IMR-90 (cell line): Measurements from ENCODE around the gene ACSL1. TPM values are rescaled to one million over a fixed set of nuclear protein-coding genes. Genes with fewer than 3 reads are reported as not detected.

Source experiments
- ATAC-seq: fragments of 200-7000 bp; cut with Tn5 transposase; 2 replicates; pipeline ENCODE4 v1.9.1; 2020; ENCODE audit warnings: low read depth, mild to moderate bottlenecking, moderate library complexity
- BruUV-seq: library from RNA; stranded (reverse); fragments of 400-500 nt; replicated peaks from 2 replicates; lab custom pipeline; 2021; lab: Mats Ljungman, UMichigan
- CTCF ChIA-PET: fragments of 300-600 bp; formaldehyde crosslinking; extraction: SDS; loops from one replicate; lab custom pipeline; 2021; ENCODE audit warnings: antibody characterized with exemption; lab: Yijun Ruan, JAX
- POLR2A ChIA-PET: fragments of 300-600 bp; sonication (Branson Sonifier 250); formaldehyde crosslinking; loops from one replicate; lab custom pipeline; 2022; ENCODE audit warnings: antibody characterized with exemption; ENCODE audit not compliant: unreplicated experiment; lab: Charles Lee
- DNase-seq: peaks from one replicate; pipeline ENCODE4 v3.0.0; 2013
- H2AFZ ChIP-seq: replicated peaks from 2 replicates; pipeline ENCODE3; 2013; ENCODE audit warnings: low read length, mild to moderate bottlenecking; ENCODE audit not compliant: poor library complexity
- H2AK5ac ChIP-seq: 2 replicates; pipeline ENCODE4 v1.6.1; 2013; ENCODE audit warnings: low read depth, low read length, inconsistent platforms
- H2AK9ac ChIP-seq: replicated peaks from 2 replicates; pipeline ENCODE3; 2013; ENCODE audit warnings: mild to moderate bottlenecking, low read depth, low read length, moderate library complexity; ENCODE audit not compliant: poor library complexity
- H2BK120ac ChIP-seq: 2 replicates; pipeline ENCODE4 v1.6.1; 2013; ENCODE audit warnings: low read depth, low read length, inconsistent platforms
- H2BK15ac ChIP-seq: 3 replicates; pipeline ENCODE4 v1.6.1; 2013; ENCODE audit warnings: low read depth, low read length, inconsistent platforms
- H2BK20ac ChIP-seq: 2 replicates; pipeline ENCODE4 v1.6.1; 2013; ENCODE audit warnings: low read depth, mild to moderate bottlenecking, inconsistent platforms, low read length, moderate library complexity
- H2BK5ac ChIP-seq: 2 replicates; pipeline ENCODE4 v1.6.1; 2013; ENCODE audit warnings: mild to moderate bottlenecking, low read depth, low read length, inconsistent platforms; ENCODE audit not compliant: poor library complexity, severe bottlenecking
- H3K14ac ChIP-seq: replicated peaks from 2 replicates; pipeline ENCODE4 v1.6.1; 2013; ENCODE audit warnings: low read depth, low read length, inconsistent platforms
- H3K18ac ChIP-seq: 2 replicates; pipeline ENCODE4 v1.6.1; 2013; ENCODE audit warnings: low read depth, low read length, control low read depth
- H3K23ac ChIP-seq: 2 replicates; pipeline ENCODE4 v1.6.1; 2013; ENCODE audit warnings: low read depth, low read length, inconsistent platforms
- H3K27ac ChIP-seq: 2 replicates; pipeline ENCODE4 v1.5.1; 2013; ENCODE audit warnings: mild to moderate bottlenecking, control low read depth, low read length; ENCODE audit not compliant: insufficient read depth
- H3K27me3 ChIP-seq: 2 replicates; pipeline ENCODE4 v1.6.1; 2013; ENCODE audit warnings: low read length; ENCODE audit not compliant: control insufficient read depth, insufficient read depth
- H3K36me3 ChIP-seq: 2 replicates; pipeline ENCODE4 v1.6.1; 2013; ENCODE audit warnings: low read length, mixed read lengths; ENCODE audit not compliant: control insufficient read depth, insufficient read depth
- H3K4ac ChIP-seq: 2 replicates; pipeline ENCODE4 v1.6.1; 2013; ENCODE audit warnings: low read depth, low read length, inconsistent platforms
- H3K4me1 ChIP-seq: 2 replicates; pipeline ENCODE4 v1.6.1; 2013; ENCODE audit warnings: low read length, mixed read lengths; ENCODE audit not compliant: control insufficient read depth, insufficient read depth
- H3K4me2 ChIP-seq: 2 replicates; pipeline ENCODE4 v1.6.1; 2013; ENCODE audit warnings: low read depth, mild to moderate bottlenecking, control low read depth, low read length, moderate library complexity
- H3K4me3 ChIP-seq: 2 replicates; pipeline ENCODE4 v1.5.1; 2013; ENCODE audit warnings: low read depth, mild to moderate bottlenecking, control low read depth, low read length, moderate library complexity; ENCODE audit not compliant: insufficient read depth
- H3K56ac ChIP-seq: 2 replicates; pipeline ENCODE4 v1.6.1; 2013; ENCODE audit warnings: low read length, inconsistent platforms; ENCODE audit not compliant: insufficient read depth; ENCODE audit errors: extremely low read depth
- H3K79me1 ChIP-seq, 2 experiments: 2 replicates each; pipeline ENCODE4 v1.6.1; 2013; ENCODE audit warnings: low read length in 2 of 2, inconsistent platforms in 1 of 2, low read depth in 1 of 2
- H3K9ac ChIP-seq: 2 replicates; pipeline ENCODE4 v1.6.1; 2013; ENCODE audit warnings: low read depth, low read length, control low read depth
- H3K9me1 ChIP-seq: 2 replicates; pipeline ENCODE4 v1.6.1; 2013; ENCODE audit warnings: low read length, inconsistent platforms; ENCODE audit not compliant: insufficient read depth
- H3K9me3 ChIP-seq: 2 replicates; pipeline ENCODE4 v1.6.1; 2013; ENCODE audit warnings: low read length; ENCODE audit not compliant: control insufficient read depth, insufficient read depth
- H4K20me1 ChIP-seq: 2 replicates; pipeline ENCODE4 v1.6.1; 2013; ENCODE audit warnings: low read length, inconsistent platforms; ENCODE audit not compliant: insufficient read depth
- H4K5ac ChIP-seq: 2 replicates; pipeline ENCODE4 v1.6.1; 2013; ENCODE audit warnings: mild to moderate bottlenecking, low read depth, low read length, control low read depth
- H4K8ac ChIP-seq, 2 experiments: 2 replicates each; pipeline ENCODE4 v1.6.1; 2013; ENCODE audit warnings: low read depth in 2 of 2, low read length in 2 of 2, control low read depth in 1 of 2, inconsistent platforms in 1 of 2
- H4K91ac ChIP-seq: 2 replicates; pipeline ENCODE4 v1.6.1; 2013; ENCODE audit warnings: low read depth, low read length, inconsistent platforms; ENCODE audit not compliant: insufficient read depth
- BHLHE40 ChIP-seq: fragments of 150-350 bp; IDR thresholded peaks from 2 replicates; pipeline ENCODE4 v1.6.1; 2016; ENCODE audit warnings: mild to moderate bottlenecking, low read depth, low read length
- CEBPB ChIP-seq: IDR thresholded peaks from 2 replicates; pipeline ENCODE4 v1.6.1; 2012; ENCODE audit warnings: low read depth, low read length, improper control_type of control experiment
- CHD1 ChIP-seq: IDR thresholded peaks from 2 replicates; pipeline ENCODE4 v1.6.1; 2012; ENCODE audit warnings: low read depth, low read length, improper control_type of control experiment
- MAFK ChIP-seq: IDR thresholded peaks from 2 replicates; pipeline ENCODE4 v1.6.1; 2012; ENCODE audit warnings: low read depth, low read length, improper control_type of control experiment
- MAZ ChIP-seq: IDR thresholded peaks from 2 replicates; pipeline ENCODE4 v1.6.1; 2012; ENCODE audit warnings: low read depth, mild to moderate bottlenecking, low read length, improper control_type of control experiment, moderate library complexity, borderline replicate concordance
- MXI1 ChIP-seq: IDR thresholded peaks from 2 replicates; pipeline ENCODE4 v1.6.1; 2012; ENCODE audit warnings: low read depth, mild to moderate bottlenecking, low read length, moderate library complexity, borderline replicate concordance
- NFE2L2 ChIP-seq: fragments of 150-350 bp; IDR thresholded peaks from 2 replicates; pipeline ENCODE4 v1.6.1; 2016; ENCODE audit warnings: low read depth, mild to moderate bottlenecking, low read length
- POLR2A ChIP-seq: IDR thresholded peaks from 2 replicates; pipeline ENCODE4 v1.6.1; 2012; ENCODE audit warnings: mild to moderate bottlenecking, low read depth, low read length
- RAD21 ChIP-seq: IDR thresholded peaks from 2 replicates; pipeline ENCODE4 v1.6.1; 2012; ENCODE audit warnings: low read length, improper control_type of control experiment
- RCOR1 ChIP-seq: IDR thresholded peaks from 2 replicates; pipeline ENCODE4 v1.6.1; 2012; ENCODE audit warnings: mild to moderate bottlenecking, low read length, improper control_type of control experiment; ENCODE audit not compliant: insufficient replicate concordance
- RFX5 ChIP-seq: IDR thresholded peaks from 2 replicates; pipeline ENCODE4 v1.8.0; 2012; ENCODE audit warnings: low read depth, mild to moderate bottlenecking, low read length, moderate library complexity
- SMC3 ChIP-seq: fragments of 150-350 bp; IDR thresholded peaks from 2 replicates; pipeline ENCODE4 v1.6.1; 2016; ENCODE audit warnings: low read depth, mild to moderate bottlenecking, antibody characterized with exemption, low read length, moderate library complexity
- USF2 ChIP-seq: fragments of 150-350 bp; IDR thresholded peaks from 2 replicates; pipeline ENCODE4 v1.6.1; 2017; ENCODE audit warnings: mild to moderate bottlenecking, antibody characterized with exemption, low read length, low read depth
- WGBS, 2 experiments: methylation state at CpG; one replicate each; pipeline versions ENCODE4 v1.1.5 to v1.1.7; 2013; ENCODE audit warnings: missing lambda C conversion rate in 2 of 2; ENCODE audit not compliant: insufficient read length in 1 of 2; ENCODE audit errors: extremely low coverage in 2 of 2; 5-methylcytosine and 5-hydroxymethylcytosine counted together
- dilution Hi-C: fragments of 300-500 bp; cut with HindIII; formaldehyde crosslinking; loops from one replicate; pipeline ENCODE4 v1.14.3; 2018; ENCODE audit warnings: low sequenced_read_pairs; ENCODE audit not compliant: unreplicated experiment
- in situ Hi-C: fragments of 300-500 bp; cut with MboI; formaldehyde crosslinking; loops from 3 replicates; pipeline ENCODE4 v1.14.3; 2019; ENCODE audit warnings: low sequenced_read_pairs, inconsistent platforms, mixed read lengths
- intact Hi-C: fragments of 100-400 bp; cut with micrococcal nuclease; formaldehyde crosslinking; loops from 2 replicates; pipeline ENCODE4 v1.10.0; 2022
- polyA plus RNA-seq, 3 experiments: library from polyadenylated mRNA; depleted of rRNA; stranded (reverse); fragments of >200 nt; gene quantifications; 2 replicates each; pipeline ENCODE4 v1.2.3, GENCODE V29; 2012; ENCODE audit warnings: low replicate concordance in 1 of 3
- total RNA-seq: library from RNA; depleted of rRNA; stranded (reverse); fragments of >200 nt; gene quantifications from 2 replicates; pipeline ENCODE4 v1.2.3, GENCODE V29; 2012
- TF ChIP-seq, protein P1 (sequence below): conservative IDR thresholded peaks from 2 replicates; pipeline ENCODE4 v1.5.1; 2012; ENCODE audit warnings: mild to moderate bottlenecking, low read depth, low read length, improper control_type of control experiment

The ACSL1 gene
- total and polyA plus RNA-seq, 2 of the 4 experiments (the other 2 are of a cell fraction): 14.4 to 26.0 TPM

- in situ Hi-C loops (no loop called here), dilution Hi-C loops (no loop called here), intact Hi-C loops (loop anchor here (5.0 kb wide), 2 partner anchors 79 to 564 kb away; no protein-coding TSS in a partner anchor)
- H3K9me3 ChIP-seq: no peaks in the 10 kb centered on the region
- H2BK20ac ChIP-seq: no peak overlapping the region
- ChIA-PET CTCF (no interaction called here), POLR2A (no interaction called here)
- no peaks in the 10 kb centered on the region for H3K36me3 ChIP-seq
- no peak overlapping the region for H3K56ac ChIP-seq
- no peak for DNase-seq
- H3K4ac ChIP-seq: no peak overlapping the region; the same call in 1 of the 2 replicates
- no peak overlapping the region for H2BK120ac ChIP-seq
- no peak overlapping the region for H4K5ac ChIP-seq
- peaks cover 4% of the 10 kb centered on the region; the same call in 1 of the 2 replicates for H3K9me1 ChIP-seq
- H4K8ac ChIP-seq: no peak overlapping the region
- no peak overlapping the region for H2BK5ac ChIP-seq
- H3K4me3 ChIP-seq: no peak overlapping the region; the same call in 1 of the 2 replicates
- 60% methylated on average over 2 of the region's 15 CpGs; no CpG with 5 or more reads in 1 of the 2 experiments for WGBS, 2 experiments
- H4K20me1 ChIP-seq: 0 out of 2 replicates have a peak, but pooled peaks cover 6% of the 10 kb centered on the region
- peak overlapping the region; percentile 97 for H2AFZ ChIP-seq
- no peak overlapping the region for H3K18ac ChIP-seq
- ATAC-seq: no peak
- no peak overlapping the region for H2BK15ac ChIP-seq
- no TSS peak for BruUV-seq
- peak overlapping the region; percentile 68 for H3K4me2 ChIP-seq
- H3K4me1 ChIP-seq: peaks cover 2% of the 10 kb centered on the region; the same call in 1 of the 2 replicates
- H3K14ac ChIP-seq: no peak overlapping the region
- no peak overlapping the region for H3K9ac ChIP-seq
- no peak for TF ChIP-seq NFE2L2
- no peak for TF ChIP-seq MAFK
- TF ChIP-seq BHLHE40: no peak
- no peak for TF ChIP-seq MAZ
- no peak for TF ChIP-seq USF2
- no peak for TF ChIP-seq POLR2A
- no peak for TF ChIP-seq RAD21
- TF ChIP-seq SMC3: no peak
- TF ChIP-seq CHD1: no peak
- no peak for TF ChIP-seq RCOR1
- no peak for TF ChIP-seq CEBPB
- no peak for TF ChIP-seq MXI1
- TF ChIP-seq, protein P1, sequence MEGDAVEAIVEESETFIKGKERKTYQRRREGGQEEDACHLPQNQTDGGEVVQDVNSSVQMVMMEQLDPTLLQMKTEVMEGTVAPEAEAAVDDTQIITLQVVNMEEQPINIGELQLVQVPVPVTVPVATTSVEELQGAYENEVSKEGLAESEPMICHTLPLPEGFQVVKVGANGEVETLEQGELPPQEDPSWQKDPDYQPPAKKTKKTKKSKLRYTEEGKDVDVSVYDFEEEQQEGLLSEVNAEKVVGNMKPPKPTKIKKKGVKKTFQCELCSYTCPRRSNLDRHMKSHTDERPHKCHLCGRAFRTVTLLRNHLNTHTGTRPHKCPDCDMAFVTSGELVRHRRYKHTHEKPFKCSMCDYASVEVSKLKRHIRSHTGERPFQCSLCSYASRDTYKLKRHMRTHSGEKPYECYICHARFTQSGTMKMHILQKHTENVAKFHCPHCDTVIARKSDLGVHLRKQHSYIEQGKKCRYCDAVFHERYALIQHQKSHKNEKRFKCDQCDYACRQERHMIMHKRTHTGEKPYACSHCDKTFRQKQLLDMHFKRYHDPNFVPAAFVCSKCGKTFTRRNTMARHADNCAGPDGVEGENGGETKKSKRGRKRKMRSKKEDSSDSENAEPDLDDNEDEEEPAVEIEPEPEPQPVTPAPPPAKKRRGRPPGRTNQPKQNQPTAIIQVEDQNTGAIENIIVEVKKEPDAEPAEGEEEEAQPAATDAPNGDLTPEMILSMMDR: no peak
- no peak for TF ChIP-seq RFX5
- H4K91ac ChIP-seq: no peak overlapping the region
- H3K79me1 ChIP-seq: peaks cover 8 to 18% of the 10 kb centered on the region in 2 experiments; a peak in 3 of 4 replicates
- no peak overlapping the region for H3K23ac ChIP-seq
- peaks cover 7% of the 10 kb centered on the region; the same call in 1 of the 2 replicates for H3K27me3 ChIP-seq
- no peak overlapping the region for H2AK5ac ChIP-seq
- H3K27ac ChIP-seq: no peak overlapping the region
- peak overlapping the region; percentile 77 for H2AK9ac ChIP-seq
Observed at GRCh38 chr4:184826691-184827270, 1.0 kb upstream of the ACSL1 start.
